GM12892 (cell line): ENCODE results near the gene HERC5.

ENCODE experiments used
- POLR2A ChIP-seq: IDR thresholded peaks from 2 replicates; pipeline ENCODE4 v1.6.1; 2011; ENCODE audit warnings: low read depth, low read length, control low read depth
- POLR2AphosphoS5 ChIP-seq: IDR thresholded peaks from 2 replicates; pipeline ENCODE4 v1.6.1; 2011; ENCODE audit warnings: low read depth, low read length, control low read depth
- TAF1 ChIP-seq: IDR thresholded peaks from 2 replicates; pipeline ENCODE4 v1.6.1; 2011; ENCODE audit warnings: low read depth, mild to moderate bottlenecking, control low read depth, low read length, borderline replicate concordance

DNA sequence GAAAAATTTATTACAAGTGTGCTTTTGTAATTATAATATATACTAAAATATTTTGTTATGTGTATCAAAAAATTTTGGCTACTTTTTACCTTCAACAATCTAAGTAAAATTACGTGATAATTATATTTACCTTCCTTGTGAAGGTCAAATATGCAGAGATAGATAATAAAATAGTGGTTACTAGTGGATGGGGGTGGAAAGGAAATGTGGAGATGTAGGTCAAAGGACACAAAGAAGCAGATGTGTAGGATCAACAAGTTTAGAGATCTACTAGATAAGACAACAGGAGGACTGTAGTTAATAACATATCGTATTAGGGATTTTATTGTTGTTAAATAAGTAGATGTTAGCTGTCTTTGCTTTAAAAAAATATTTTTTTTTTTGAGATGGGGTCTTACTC is 21.3 kb downstream of the HERC5 start:
- TF ChIP-seq POLR2A (no peak), POLR2AphosphoS5 (no peak), TAF1 (no peak)
